Omental fat pad (tissue), 4 donors: ENCODE results near the gene EEF1A1. TPM values are rescaled to one million over a fixed set of nuclear protein-coding genes. Genes with fewer than 3 reads are reported as not detected.
"Not testable (repeated sequence)": the region's sequence is repeated elsewhere in the genome, so short reads cannot be mapped to it uniquely, and the experiment has no call there.

Experiments used
- ATAC-seq: fragments of 150-250 bp; one replicate; pipeline ENCODE4 v1.9.1; 2016; ENCODE audit warnings: mild to moderate bottlenecking, moderate library complexity; ENCODE audit not compliant: low FRiP score
- DNase-seq: peaks from one replicate; pipeline ENCODE4 v3.0.0-alpha.2; 2019; ENCODE audit warnings: low spot score
- CTCF ChIP-seq, 3 donors: fragments of 450-650 bp; IDR thresholded peaks; one replicate each; pipeline ENCODE4 v1.5.1; 2016 to 2017; ENCODE audit warnings: antibody characterized with exemption in 3 of 3, mild to moderate bottlenecking in 3 of 3, moderate library complexity in 2 of 3
- total RNA-seq, 4 donors: library from RNA; depleted of rRNA; stranded (reverse); fragments of >200 nt; gene quantifications; one replicate each; pipeline ENCODE4 v1.1.0, GENCODE V29; 2016

EEF1A1 gene
- total RNA-seq, 4 donors from 2014 or later = 9,027 to 13,209 (median 10,672) TPM

GRCh38 chr6:73547036-73547435 lies 26.2 kb upstream of the EEF1A1 start:
- TF ChIP-seq CTCF (IDR thresholded peaks at IDR 0.05) = no peak
- no peak for ATAC-seq
- DNase-seq = no peak

GRCh38 chr6:73542891-73543290 lies 22.1 kb upstream of the EEF1A1 start:
- DNase-seq = no peak
- no peak for ATAC-seq

GRCh38 chr6:73542481-73542880 lies 21.6 kb upstream of the EEF1A1 start:
- DNase-seq, ATAC-seq: not testable (repeated sequence)

More at GRCh38 chr6:73542891-73543290, 22.1 kb upstream of the EEF1A1 start:
- TF ChIP-seq CTCF (IDR thresholded peaks at IDR 0.05) = no peak

- no peak for TF ChIP-seq CTCF (IDR thresholded peaks at IDR 0.05)
- DNase-seq (no peak), ATAC-seq (no peak)
Observed at GRCh38 chr6:73538116-73538779, 17.4 kb upstream of the EEF1A1 start.

- no peak for TF ChIP-seq CTCF (IDR thresholded peaks at IDR 0.05)
- ATAC-seq (no peak), DNase-seq (no peak)
Observed at GRCh38 chr6:73537677-73538076, 16.8 kb upstream of the EEF1A1 start.

- TF ChIP-seq CTCF (IDR thresholded peaks at IDR 0.05) = no peak
- DNase-seq = no peak
- ATAC-seq = no peak
Observed at GRCh38 chr6:73534628-73535027, 13.8 kb upstream of the EEF1A1 start.

- no peak for DNase-seq
- TF ChIP-seq CTCF (IDR thresholded peaks at IDR 0.05) = no peak
- ATAC-seq = no peak
Observed at GRCh38 chr6:73532293-73532692, 11.5 kb upstream of the EEF1A1 start.
